Right lobe of liver (tissue), 6 donors: ENCODE measurements around the gene BTLA. TPM values are rescaled to one million over a fixed set of nuclear protein-coding genes. Genes with fewer than 3 reads are reported as not detected.

Experiments used
- ATAC-seq, 4 donors: fragments of 200-7000 bp; cut with Tn5 transposase; one replicate each; pipeline ENCODE4 v1.9.1; 2020; ENCODE audit warnings: mild to moderate bottlenecking in 4 of 4, moderate library complexity in 4 of 4
- DNase-seq, 3 donors: peaks; one replicate each; pipeline ENCODE4 v3.0.0-alpha.2; 2020
- H3K27ac ChIP-seq, 3 donors: fragments of 200-600 bp; one replicate each; pipeline ENCODE4 v1.8.0; 2022
- H3K27me3 ChIP-seq, 2 donors: fragments of 200-600 bp; one replicate each; pipeline ENCODE4 v1.8.0; 2022
- H3K36me3 ChIP-seq, 4 donors: fragments of 200-600 bp; sonication (generic) in 1 of 4; one replicate each; pipeline versions ENCODE4 v1.5.1 to v1.8.0; 2017 to 2022; ENCODE audit warnings: control low read depth in 1 of 4
- H3K4me1 ChIP-seq, 4 donors: fragments of 200-600 bp; sonication (generic) in 1 of 4; one replicate each; pipeline versions ENCODE4 v1.5.1 to v1.8.0; 2017 to 2022; ENCODE audit warnings: control low read depth in 1 of 4
- H3K4me3 ChIP-seq, 3 donors: fragments of 200-600 bp; one replicate each; pipeline ENCODE4 v1.8.0; 2022
- H3K9me3 ChIP-seq, 4 donors: fragments of 200-600 bp; sonication (generic) in 1 of 4; one replicate each; pipeline versions ENCODE4 v1.5.1 to v1.8.0; 2017 to 2022; ENCODE audit warnings: control low read depth in 1 of 4
- POLR2A ChIP-seq: fragments of 450-650 bp; IDR thresholded peaks from one replicate; pipeline ENCODE4 v1.6.1; 2017; ENCODE audit warnings: antibody characterized with exemption, mild to moderate bottlenecking
- WGBS: methylation state at CpG from one replicate; pipeline ENCODE4 v1.1.6; 2018; ENCODE audit warnings: low coverage, low lambda C conversion rate; ENCODE audit not compliant: insufficient coverage; ENCODE audit errors: missing lambda C conversion rate; 5-methylcytosine and 5-hydroxymethylcytosine counted together
- intact Hi-C, 2 donors: fragments of 100-400 bp; cut with DNase I; formaldehyde crosslinking; loops; one replicate each; pipeline versions ENCODE4 v1.11.2 to v1.14.1; 2022
- total RNA-seq, 6 experiments: library from RNA; depleted of rRNA in 2 of 6; stranded (reverse); fragments of >200 nt in 2 of 6; fragmentation: NEBNext Ultra II Directional in 3 of 6; extraction: Animal tissue kit (Norgen Biotek cat#: 25700) in 3 of 6; gene quantifications; one replicate each; pipeline versions ENCODE4 v1.1.0 to v1.2.4, GENCODE V29; 2016 to 2023
- TF ChIP-seq, protein P1 (sequence below), 4 donors: fragments of 200-600 bp in 3 of 4; fragments of 450-650 bp in 1 of 4; IDR thresholded peaks; one replicate each; pipeline versions ENCODE4 v1.5.1 to v1.8.0; 2016 to 2022; ENCODE audit warnings: antibody characterized with exemption in 4 of 4, mild to moderate bottlenecking in 2 of 4
- donor health status: DM: no; HTN: yes; CAD: no.
- donor health status: DM: no; HTN: no; CAD: no.
- donor health status: DM: no; HTN: no; CAD: no.
- donor health status: DM: no; HTN: yes; CAD: no.
- donor health status: DM: no; HTN: yes; CAD: no.

Gene BTLA
- total RNA-seq, 6 experiments from 2014 or later, result 0.24 to 0.61 (median 0.36) TPM; not detected in 2

GRCh38 chr3:112437146-112438022, 61.9 kb downstream of the BTLA start:
- 84% methylated on average over 3 of the region's 6 CpGs for WGBS
- DNase-seq (no peak), ATAC-seq (peak; percentile 50 to 81 (median 73))
- Histone ChIP-seq H3K4me1 (no peaks in the 10 kb centered on the region), H3K9me3 (no peaks in the 10 kb centered on the region), H3K27me3 (no peaks in the 10 kb centered on the region), H3K4me3 (no peak overlapping the region), H3K36me3 (no peaks in the 10 kb centered on the region), H3K27ac (no peak overlapping the region)
- TF ChIP-seq, protein P1, sequence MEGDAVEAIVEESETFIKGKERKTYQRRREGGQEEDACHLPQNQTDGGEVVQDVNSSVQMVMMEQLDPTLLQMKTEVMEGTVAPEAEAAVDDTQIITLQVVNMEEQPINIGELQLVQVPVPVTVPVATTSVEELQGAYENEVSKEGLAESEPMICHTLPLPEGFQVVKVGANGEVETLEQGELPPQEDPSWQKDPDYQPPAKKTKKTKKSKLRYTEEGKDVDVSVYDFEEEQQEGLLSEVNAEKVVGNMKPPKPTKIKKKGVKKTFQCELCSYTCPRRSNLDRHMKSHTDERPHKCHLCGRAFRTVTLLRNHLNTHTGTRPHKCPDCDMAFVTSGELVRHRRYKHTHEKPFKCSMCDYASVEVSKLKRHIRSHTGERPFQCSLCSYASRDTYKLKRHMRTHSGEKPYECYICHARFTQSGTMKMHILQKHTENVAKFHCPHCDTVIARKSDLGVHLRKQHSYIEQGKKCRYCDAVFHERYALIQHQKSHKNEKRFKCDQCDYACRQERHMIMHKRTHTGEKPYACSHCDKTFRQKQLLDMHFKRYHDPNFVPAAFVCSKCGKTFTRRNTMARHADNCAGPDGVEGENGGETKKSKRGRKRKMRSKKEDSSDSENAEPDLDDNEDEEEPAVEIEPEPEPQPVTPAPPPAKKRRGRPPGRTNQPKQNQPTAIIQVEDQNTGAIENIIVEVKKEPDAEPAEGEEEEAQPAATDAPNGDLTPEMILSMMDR (IDR thresholded peaks at IDR 0.05), result peak; percentile 21 to 46 (median 30)
- no peak for TF ChIP-seq POLR2A
- intact Hi-C loops, result no loop called here

- intact Hi-C loops, result no loop called here
- Histone ChIP-seq H3K4me1 (no peaks in the 10 kb centered on the region), H3K9me3 (no peaks in the 10 kb centered on the region), H3K27me3 (no peaks in the 10 kb centered on the region), H3K27ac (no peak overlapping the region), H3K36me3 (no peaks in the 10 kb centered on the region), H3K4me3 (no peak overlapping the region)
- 57% methylated on average over 3 of the region's 3 CpGs for WGBS
- DNase-seq (no peak), ATAC-seq (no peak)
- TF ChIP-seq, protein P1 (IDR thresholded peaks at IDR 0.05), result no peak
- no peak for TF ChIP-seq POLR2A
These were observed 69.3 kb downstream of the BTLA start for GRCh38 chr3:112429960-112430359.

DNA sequence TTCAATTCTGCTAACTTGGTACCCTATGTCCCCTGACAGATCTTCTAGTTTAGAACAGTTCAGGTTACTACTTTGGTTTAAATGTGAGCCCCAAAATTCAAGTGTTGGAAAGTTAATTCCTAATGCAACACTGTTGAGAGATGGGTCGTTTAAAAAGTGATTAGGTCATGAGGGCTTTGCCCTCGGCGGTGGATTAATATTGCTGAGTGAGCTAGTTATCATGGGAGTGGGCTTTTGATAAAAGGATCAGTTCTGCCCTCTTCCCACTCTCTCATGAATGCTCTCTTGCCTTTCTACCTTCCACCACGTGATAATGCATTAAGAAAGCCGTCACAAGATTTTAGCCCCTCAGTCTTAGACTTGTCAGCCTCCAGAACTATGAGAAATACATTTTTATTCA, 72.1 kb downstream of the BTLA start:
- no peaks in the 10 kb centered on the region for H3K27me3 ChIP-seq
- TF ChIP-seq, protein P1 (IDR thresholded peaks at IDR 0.05), result no peak
- TF ChIP-seq POLR2A, result no peak
- no peak overlapping the region for H3K27ac ChIP-seq
- intact Hi-C loops, result no loop called here
- no peaks in the 10 kb centered on the region for H3K9me3 ChIP-seq
- DNase-seq, result no peak
- no peak overlapping the region for H3K4me3 ChIP-seq
- H3K4me1 ChIP-seq, result no peaks in the 10 kb centered on the region
- no peaks in the 10 kb centered on the region for H3K36me3 ChIP-seq
- 51% methylated on average over 5 of the region's 5 CpGs for WGBS
- no peak for ATAC-seq

DNA sequence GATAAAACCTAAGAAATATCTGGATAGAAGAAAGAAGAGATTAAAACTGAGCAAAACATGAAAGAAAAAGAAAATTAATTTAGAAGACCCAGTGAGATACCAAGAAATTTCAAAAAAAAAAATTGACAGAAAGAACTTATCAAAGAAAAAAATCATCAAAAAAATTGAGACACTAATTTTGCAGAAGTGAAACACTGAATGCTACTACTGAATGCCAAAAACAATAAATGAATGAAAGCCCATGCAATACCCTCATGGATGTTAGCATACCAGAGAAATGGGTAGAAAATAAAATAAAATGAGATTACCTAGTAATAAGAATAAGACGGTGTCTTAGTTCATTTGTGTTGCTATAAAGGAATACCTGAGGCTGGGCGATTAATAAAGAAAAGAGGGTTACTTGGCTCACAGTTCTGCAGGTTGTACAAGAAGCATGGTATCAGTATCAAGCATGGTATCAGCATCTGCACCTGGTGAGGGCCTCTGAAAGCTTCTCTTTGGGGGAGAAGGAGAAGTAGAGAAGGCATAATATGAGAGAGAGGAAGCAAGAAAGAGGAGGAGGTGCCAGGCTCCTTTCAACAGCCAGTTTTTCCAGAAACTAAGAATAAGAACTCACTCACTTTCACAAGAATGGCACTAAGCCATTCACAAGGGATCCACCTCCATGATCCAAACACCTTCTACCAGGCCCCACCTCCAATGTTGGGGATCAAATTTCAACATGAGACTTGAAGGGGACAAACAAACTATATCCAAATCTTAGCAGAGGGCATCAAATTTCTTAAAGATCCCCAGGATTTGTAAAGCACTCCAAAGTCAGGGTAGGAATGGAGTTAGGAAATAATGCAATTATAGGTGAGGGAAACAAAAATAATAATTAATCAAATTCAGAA, 73.2 kb downstream of the BTLA start:
- no peaks in the 10 kb centered on the region for H3K4me1 ChIP-seq

More for the DNA sequence above, 73.2 kb downstream of the BTLA start:
- ATAC-seq, result no peak
- TF ChIP-seq, protein P1 (IDR thresholded peaks at IDR 0.05), result no peak
- TF ChIP-seq POLR2A, result no peak
- WGBS, result 88% methylated on average over 2 of the region's 2 CpGs
- Histone ChIP-seq H3K4me3 (no peak overlapping the region), H3K9me3 (no peaks in the 10 kb centered on the region), H3K36me3 (no peaks in the 10 kb centered on the region), H3K27me3 (no peaks in the 10 kb centered on the region), H3K27ac (no peak overlapping the region)
- DNase-seq, result no peak
- intact Hi-C loops, result no loop called here
